Measurements from ENCODE around the gene HNRNPC.
A peak's percentile ranks its signal among the peaks of the same experiment; 100 is the strongest.
"Not testable (repeated sequence)": the region's sequence is repeated elsewhere in the genome, so short reads cannot be mapped to it uniquely, and the experiment has no call there.

HNRNPC gene

GRCh38 chr14:21194597-21194996 is 74.6 kb downstream of the HNRNPC start:
- DNase-seq (ENCODE audit: low read depth in 2 of 2, low spot score in 1 of 2): no peak

DNA sequence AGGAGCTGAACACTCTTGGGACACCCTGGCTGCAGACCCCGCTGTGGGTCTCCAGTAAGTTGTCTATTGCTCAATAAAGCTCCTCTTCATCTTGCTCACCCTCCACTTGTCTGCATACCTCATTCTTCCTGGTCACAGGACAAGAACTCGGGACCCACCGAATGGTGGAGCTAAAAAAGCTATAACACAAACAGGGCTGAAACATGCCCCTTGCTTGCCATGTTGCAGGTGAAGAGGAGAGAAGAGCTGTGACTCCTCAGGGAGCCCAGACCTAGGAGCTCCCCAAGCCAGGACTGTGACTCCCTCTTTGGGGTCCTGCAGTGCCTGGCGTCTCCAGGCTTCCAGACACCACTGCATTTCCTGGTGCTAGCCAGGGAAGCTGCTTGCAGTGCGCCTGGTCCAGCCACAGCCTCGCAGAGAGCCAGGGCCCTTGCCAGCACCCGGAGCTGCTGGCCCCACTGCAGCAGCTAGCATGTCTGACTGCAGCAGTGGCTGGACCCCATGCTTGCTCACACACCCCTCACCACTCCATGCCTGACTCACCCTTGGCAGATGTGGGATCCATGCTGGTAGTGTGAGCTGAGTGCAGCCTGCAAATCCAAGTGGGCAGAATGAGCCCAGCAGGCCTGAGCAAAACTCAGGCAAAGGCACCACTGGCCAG is 76.2 kb downstream of the HNRNPC start:
- DNase-seq (ENCODE audit: low read depth in 2 of 2, low spot score in 1 of 2): no peak

- DNase-seq (ENCODE audit: low read depth in 2 of 2, low spot score in 1 of 2): no peak
These were observed 76.8 kb downstream of the HNRNPC start for GRCh38 chr14:21192447-21192822.

DNA sequence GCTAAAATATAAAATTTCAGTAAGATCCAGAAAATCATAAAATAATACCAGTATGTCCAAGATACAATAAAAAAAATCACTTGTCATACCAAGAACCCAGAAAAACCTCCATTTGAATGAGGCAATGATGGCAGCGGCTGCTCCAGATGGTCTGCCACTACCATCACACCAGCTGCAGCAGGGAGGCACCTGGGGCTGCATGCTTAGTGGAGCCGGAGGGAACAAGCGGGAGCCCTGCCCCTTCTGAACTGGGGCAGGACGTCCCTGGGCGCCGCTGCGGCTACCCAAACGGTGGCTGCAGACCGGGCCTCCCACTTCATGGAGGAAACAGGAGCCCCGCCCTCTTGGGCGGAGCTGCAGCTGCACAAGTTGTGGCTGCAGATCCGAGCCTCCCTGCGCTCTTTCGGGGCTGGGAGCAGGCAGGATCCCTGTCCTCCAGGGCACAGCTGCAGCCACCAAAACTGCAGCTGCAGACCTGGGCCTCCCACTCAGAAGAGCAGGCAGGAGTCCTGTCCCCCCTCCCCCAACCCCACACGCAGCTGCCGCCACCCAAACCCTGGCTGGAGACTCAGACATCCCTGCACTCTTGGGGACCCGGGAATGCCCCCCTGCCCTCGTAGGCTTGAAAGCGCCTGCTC is 77.3 kb downstream of the HNRNPC start:
- DNase-seq (ENCODE audit: low read depth in 2 of 2, low spot score in 1 of 2): peak in 1 of 2 donors; percentile 17

GRCh38 chr14:21191261-21191808 is 77.9 kb downstream of the HNRNPC start:
- DNase-seq (ENCODE audit: low read depth in 2 of 2, low spot score in 1 of 2): no peak

- DNase-seq (ENCODE audit: low read depth in 2 of 2, low spot score in 1 of 2): no peak
These were observed 83.8 kb downstream of the HNRNPC start for GRCh38 chr14:21185491-21185890.

- no peak for DNase-seq (ENCODE audit: low read depth in 2 of 2, low spot score in 1 of 2)
These were observed 85.0 kb downstream of the HNRNPC start for GRCh38 chr14:21184254-21184653.

- DNase-seq (ENCODE audit: low read depth in 2 of 2, low spot score in 1 of 2): no peak
These were observed 87.1 kb downstream of the HNRNPC start for GRCh38 chr14:21182166-21182565.

DNA sequence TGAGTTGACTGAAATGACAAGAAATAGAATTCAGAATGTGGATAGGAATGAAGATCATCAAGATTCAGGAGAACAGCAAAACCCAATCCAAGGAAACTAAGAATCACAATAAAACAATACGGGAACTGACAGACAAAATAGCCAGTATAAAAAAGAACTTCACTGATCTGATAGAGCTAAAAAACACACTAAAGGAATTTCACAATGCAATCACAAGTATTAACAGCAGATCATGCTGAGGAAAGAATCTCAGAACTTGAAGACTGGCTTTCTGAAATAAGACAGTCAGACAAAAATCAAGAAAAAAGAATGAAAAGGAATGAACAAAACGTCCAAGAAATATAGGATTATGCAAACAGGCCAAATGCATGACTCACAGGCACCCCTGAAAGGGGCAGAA is 98.1 kb downstream of the HNRNPC start:
- DNase-seq (ENCODE audit: low read depth in 2 of 2, low spot score in 1 of 2): no peak

DNA sequence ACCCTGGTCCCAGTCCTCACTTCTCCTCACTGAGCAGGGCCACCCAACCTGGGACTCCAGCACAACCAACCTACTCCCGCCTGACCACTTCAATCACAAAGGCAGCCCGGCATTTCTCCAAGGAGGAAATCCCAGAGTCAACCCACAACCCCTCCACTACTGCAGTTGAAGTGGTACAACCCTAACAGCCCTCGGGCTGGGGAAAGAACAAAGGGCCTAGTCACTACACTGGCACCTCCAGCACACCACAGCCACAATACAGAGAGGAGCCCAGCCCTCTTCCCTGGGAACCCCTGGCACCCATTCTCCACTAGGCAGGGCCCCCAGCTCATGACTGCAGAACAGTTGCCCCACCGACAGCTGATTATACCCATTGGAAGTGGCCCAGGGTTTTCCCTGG is 99.7 kb downstream of the HNRNPC start:
- no peak for DNase-seq (ENCODE audit: low read depth in 2 of 2, low spot score in 1 of 2)

GRCh38 chr14:21168055-21168454 is 101.2 kb downstream of the HNRNPC start:
- no peak for DNase-seq (ENCODE audit: low read depth in 2 of 2, low spot score in 1 of 2)

DNA sequence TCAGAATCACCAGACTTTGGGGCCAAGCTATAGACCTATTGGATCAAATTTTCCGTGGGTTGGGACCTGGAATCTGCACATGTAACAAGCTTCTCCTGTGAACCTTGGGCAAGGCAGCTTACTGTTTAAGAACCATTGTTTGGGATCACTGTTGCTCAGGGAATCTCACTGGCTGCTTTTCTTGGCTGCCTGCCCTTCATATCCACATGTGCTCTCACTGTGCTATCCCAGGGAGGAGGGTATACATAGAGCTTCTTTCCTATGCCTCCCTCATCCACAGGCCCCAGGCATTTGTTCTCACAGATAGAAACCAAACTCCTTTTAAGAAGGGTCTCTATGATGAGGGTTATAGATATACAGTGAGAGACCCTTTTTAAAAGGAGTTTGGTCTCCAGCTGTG is 103.6 kb downstream of the HNRNPC start:
- DNase-seq (ENCODE audit: low read depth in 2 of 2, low spot score in 1 of 2): not testable (repeated sequence)

- not testable (repeated sequence) for DNase-seq (ENCODE audit: low read depth in 2 of 2, low spot score in 1 of 2)
These were observed 104.1 kb downstream of the HNRNPC start for GRCh38 chr14:21165002-21165605.

DNA sequence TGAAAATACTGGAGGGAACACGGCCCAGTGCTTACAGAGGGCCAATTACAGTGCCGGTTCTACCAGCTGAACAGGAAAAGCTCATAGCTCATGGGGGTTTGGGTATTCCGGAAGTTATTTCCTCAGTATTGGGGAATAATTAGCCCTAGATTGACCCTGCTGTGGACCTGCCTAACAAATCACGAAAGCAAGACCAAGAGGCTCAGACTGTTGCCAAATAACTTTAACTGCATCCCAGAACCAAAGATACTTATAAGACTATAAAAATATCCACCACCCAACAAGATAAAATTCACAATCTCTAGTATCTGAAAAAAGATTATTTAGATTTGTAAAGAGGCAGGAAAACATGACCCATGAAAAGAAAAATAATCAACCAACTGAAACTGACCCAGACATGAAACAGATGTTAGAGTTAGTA is 105.4 kb downstream of the HNRNPC start:
- DNase-seq (ENCODE audit: low read depth in 2 of 2, low spot score in 1 of 2): no peak

DNA sequence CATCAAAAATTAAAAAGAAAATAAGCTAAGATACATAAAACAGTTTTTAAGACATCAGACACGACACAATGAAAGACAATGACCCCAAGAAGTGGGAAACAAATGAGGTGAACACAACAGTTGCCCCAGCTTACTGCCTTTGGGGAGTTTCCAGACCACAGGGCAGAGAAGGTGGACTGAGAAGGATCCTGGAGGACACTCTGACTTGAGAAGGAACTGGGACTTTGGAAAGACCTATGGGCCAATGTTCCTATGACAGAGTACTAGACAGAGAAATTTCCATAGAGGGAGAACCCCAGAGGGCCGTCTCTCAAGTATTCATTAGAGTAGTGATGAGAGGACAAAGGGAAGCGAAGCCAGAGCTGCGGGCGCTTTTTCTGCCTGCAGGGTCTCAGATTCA is 107.2 kb downstream of the HNRNPC start:
- DNase-seq (ENCODE audit: low read depth in 2 of 2, low spot score in 1 of 2): no peak

DNA sequence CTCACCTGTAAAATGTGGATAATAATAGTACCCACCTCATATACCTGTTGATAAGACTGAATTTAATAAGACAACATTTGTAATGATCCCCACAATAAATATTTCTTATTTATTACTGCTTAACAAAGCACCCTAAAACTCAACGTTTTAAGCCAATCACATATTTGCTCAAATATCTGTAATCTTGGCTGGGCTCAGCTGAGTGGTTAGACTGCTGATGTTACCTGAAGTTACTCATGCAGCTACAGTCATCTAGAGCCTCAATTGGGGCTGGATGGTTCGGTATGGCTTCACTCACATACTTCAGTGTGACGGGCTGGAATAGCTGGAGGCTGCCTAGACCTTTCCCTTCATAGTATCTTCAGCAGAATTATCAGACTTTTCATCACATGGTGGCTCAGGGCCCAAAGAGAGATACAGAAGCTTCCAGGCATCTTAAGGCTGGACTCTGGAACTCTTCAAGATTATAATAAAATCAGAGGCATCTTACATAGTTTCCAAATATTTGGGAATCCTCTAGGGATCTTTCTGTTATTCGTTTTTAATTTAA is 109.1 kb downstream of the HNRNPC start:
- DNase-seq (ENCODE audit: low read depth in 2 of 2, low spot score in 1 of 2): no peak

Measured in stimulated activated CD8-positive, alpha-beta memory T cell treated with anti-CD3 and anti-CD28 coated beads, Interleukin-4, amount 100 ng/mL, for 4 hours (primary cell).